ENCODE measurements around the gene S100A3. TPM values are rescaled to one million over a fixed set of nuclear protein-coding genes. Genes with fewer than 3 reads are reported as not detected.

Gene S100A3
- total and polyA plus RNA-seq, 12 donors = 0.30 to 6.3 (median 2.5) TPM; not detected in 6

GRCh38 chr1:153549741-153550397 lies 811 bp upstream of the S100A3 start:
- H3K4me1 ChIP-seq = peaks cover 32 to 86% (median 54%) of the 10 kb centered on the region in 9 donors

GRCh38 chr1:153547560-153548551 lies 1.2 kb downstream of the S100A3 start:
- ATAC-seq = no peak
- intact Hi-C loops (cut with DNase I) = no loop called here
- no peak for DNase-seq
- H3K4me1 ChIP-seq = peaks cover 29 to 88% (median 50%) of the 10 kb centered on the region in 9 donors
- H3K9me3 ChIP-seq = no peaks in the 10 kb centered on the region
- H3K4me3 ChIP-seq = no peak overlapping the region
- peaks cover 0 to 12% (median 0%) of the 10 kb centered on the region in 9 donors for H3K36me3 ChIP-seq
- WGBS, 2 donors = 88% methylated on average over 19 of the region's 19 CpGs
- no peak for TF ChIP-seq CTCF (IDR thresholded peaks at IDR 0.05)
- no peaks in the 10 kb centered on the region for H3K27me3 ChIP-seq
- H3K27ac ChIP-seq = peak overlapping the region in 3 of 10 donors; percentile 67 to 91 (median 73)

More at GRCh38 chr1:153549741-153550397, 811 bp upstream of the S100A3 start:
- intact Hi-C loops (cut with DNase I) = no loop called here
- no peak for TF ChIP-seq CTCF (IDR thresholded peaks at IDR 0.05)
- whole genome bisulfite sequencing, 2 donors = 65 to 70% methylated on average over 6 of the region's 6 CpGs
- H3K4me3 ChIP-seq = no peak overlapping the region
- H3K36me3 ChIP-seq = no peaks in the 10 kb centered on the region
- peak overlapping the region in 8 of 10 donors; percentile 35 to 83 (median 64) for H3K27ac ChIP-seq
- no peaks in the 10 kb centered on the region for H3K27me3 ChIP-seq
- DNase-seq (no peak), ATAC-seq (no peak)
- no peaks in the 10 kb centered on the region for H3K9me3 ChIP-seq

- no peak for DNase-seq
Observed at GRCh38 chr1:153546796-153547559, 2.1 kb downstream of the S100A3 start.

More at GRCh38 chr1:153546796-153547559, 2.1 kb downstream of the S100A3 start:
- intact Hi-C loops (cut with DNase I) = no loop called here
- WGBS, 2 donors = 82 to 90% methylated on average over 14 of the region's 14 CpGs
- Histone ChIP-seq H3K27me3 (no peaks in the 10 kb centered on the region), H3K4me1 (peaks cover 29 to 96% (median 50%) of the 10 kb centered on the region in 9 donors), H3K9me3 (no peaks in the 10 kb centered on the region), H3K4me3 (no peak overlapping the region), H3K27ac (peak overlapping the region in 4 of 10 donors; percentile 71 to 91 (median 83)), H3K36me3 (peaks cover 0 to 12% (median 0%) of the 10 kb centered on the region in 9 donors)
- TF ChIP-seq CTCF (IDR thresholded peaks at IDR 0.05) = no peak
- ATAC-seq = no peak

Data from heart right ventricle (tissue), 16 donors.